ENCODE results near the gene ZBTB45.
"Not testable (repeated sequence)": the region's sequence is repeated elsewhere in the genome, so short reads cannot be mapped to it uniquely, and the experiment has no call there.

ZBTB45 gene

GRCh38 chr19:58474997-58475713 lies 44.5 kb downstream of the ZBTB45 start:
- no peak for DNase-seq

- DNase-seq = no peak
Observed at GRCh38 chr19:58474291-58474996, 45.2 kb downstream of the ZBTB45 start.

- DNase-seq = no peak
Observed at GRCh38 chr19:58473775-58474174, 45.8 kb downstream of the ZBTB45 start.

- DNase-seq = no peak
Observed at GRCh38 chr19:58471736-58472135, 47.9 kb downstream of the ZBTB45 start.

- DNase-seq = not testable (repeated sequence)
Observed at GRCh38 chr19:58470837-58471543, 48.6 kb downstream of the ZBTB45 start.

- no peak for DNase-seq
Observed at GRCh38 chr19:58469241-58470013, 50.2 kb downstream of the ZBTB45 start.

GRCh38 chr19:58468216-58468839 lies 51.3 kb downstream of the ZBTB45 start:
- DNase-seq = no peak

- DNase-seq = peak; percentile 96
Observed at GRCh38 chr19:58466760-58467589, 52.6 kb downstream of the ZBTB45 start, which contains the start of gene ZNF324. Gene ZNF324, plus strand, starts transcription at chr19:58467080. Its CDS starts 2,106 bp downstream, at chr19:58469186.

- DNase-seq = no peak
Observed at GRCh38 chr19:58466089-58466759, 53.4 kb downstream of the ZBTB45 start.

Data from NCI-H774 (cell line).